Endothelial cell of umbilical vein (primary cell): ENCODE results near the gene COL6A3. TPM values are rescaled to one million over a fixed set of nuclear protein-coding genes. Genes with fewer than 3 reads are reported as not detected.

ENCODE experiments used
- BruUV-seq: library from RNA; stranded (reverse); fragments of 400-500 nt; replicated peaks from 2 replicates; lab custom pipeline; 2021; lab: Mats Ljungman, UMichigan
- CTCF ChIA-PET: fragments of 300-600, 350-600 bp; sonication (Branson Sonifier 250); formaldehyde crosslinking; loops from one replicate; lab custom pipeline; 2021; ENCODE audit warnings: antibody characterized with exemption, inconsistent platforms; lab: Charles Lee
- POLR2A ChIA-PET: fragments of 300-600, 350-600 bp; sonication (Branson Sonifier 250); formaldehyde crosslinking; loops from one replicate; lab custom pipeline; 2021; ENCODE audit warnings: antibody characterized with exemption, inconsistent platforms; lab: Charles Lee
- DNase-seq: peaks from one replicate; pipeline ENCODE4 v3.0.0-alpha.2; 2011; ENCODE audit warnings: low read depth, low spot score
- FAIRE-seq: peaks from 2 replicates; lab custom pipeline; 2011; peaks lifted over from hg19 to GRCh38; lab: Jason Lieb, UNC
- H2AFZ ChIP-seq: 2 replicates; pipeline ENCODE4 v1.6.0; 2012; ENCODE audit warnings: low read depth, low read length, control low read depth, inconsistent platforms
- H3K27ac ChIP-seq: 2 replicates; pipeline ENCODE4 v1.5.1; 2011; ENCODE audit warnings: low read depth, mild to moderate bottlenecking, control low read depth, low read length, moderate library complexity; ENCODE audit not compliant: insufficient read depth
- H3K27me3 ChIP-seq, 2 experiments: 2 replicates each; pipeline versions ENCODE4 v1.6.0 to v1.6.1; 2011; ENCODE audit warnings: low read length in 2 of 2, mixed read lengths in 1 of 2; ENCODE audit not compliant: control insufficient read depth in 2 of 2, insufficient read depth in 2 of 2
- H3K36me3 ChIP-seq, 2 experiments: 2 replicates in 1 of 2; 3 replicates in 1 of 2; pipeline ENCODE4 v1.5.1; 2011; ENCODE audit warnings: low read length in 2 of 2, mild to moderate bottlenecking in 1 of 2, moderate library complexity in 1 of 2; ENCODE audit not compliant: control insufficient read depth in 2 of 2, insufficient read depth in 2 of 2; ENCODE audit errors: extremely low read depth in 1 of 2
- H3K4me1 ChIP-seq: 3 replicates; pipeline ENCODE4 v1.5.1; 2011; ENCODE audit warnings: mild to moderate bottlenecking, low read length; ENCODE audit not compliant: control insufficient read depth, insufficient read depth; ENCODE audit errors: extremely low read depth
- H3K4me2 ChIP-seq: 2 replicates; pipeline ENCODE4 v1.6.1; 2011; ENCODE audit warnings: low read length, control low read depth, mixed read lengths; ENCODE audit not compliant: insufficient read depth
- H3K4me3 ChIP-seq, 3 experiments: fragments of 200-600 bp in 1 of 3; sonication (generic), shearing (Covaris generic) in 1 of 3; replicated peaks in 1 of 3; 2 replicates each; pipeline ENCODE4 v1.5.1; 2011 to 2016; ENCODE audit warnings: control low read depth in 3 of 3, low read length in 3 of 3, mild to moderate bottlenecking in 2 of 3, inconsistent platforms in 1 of 3, low read depth in 1 of 3, moderate library complexity in 1 of 3; ENCODE audit not compliant: insufficient read depth in 1 of 3
- H3K79me2 ChIP-seq: 2 replicates; pipeline ENCODE4 v1.6.0; 2012; ENCODE audit warnings: low read length, inconsistent platforms; ENCODE audit not compliant: control insufficient read depth, insufficient read depth
- H3K9ac ChIP-seq: replicated peaks from 2 replicates; pipeline ENCODE3; 2011; ENCODE audit warnings: low read length, control low read depth; ENCODE audit not compliant: insufficient read depth; ENCODE audit errors: extremely low read depth
- H3K9me1 ChIP-seq: replicated peaks from 3 replicates; pipeline ENCODE4 v1.6.0; 2011; ENCODE audit warnings: mild to moderate bottlenecking, low read length; ENCODE audit not compliant: control insufficient read depth, insufficient read depth; ENCODE audit errors: extremely low read depth
- H3K9me3 ChIP-seq: replicated peaks from 2 replicates; pipeline ENCODE4 v1.5.1; 2012; ENCODE audit warnings: low read length, inconsistent platforms; ENCODE audit not compliant: control insufficient read depth, insufficient read depth
- H4K20me1 ChIP-seq: replicated peaks from 2 replicates; pipeline ENCODE3; 2011; ENCODE audit warnings: mild to moderate bottlenecking, low read length; ENCODE audit not compliant: control insufficient read depth, insufficient read depth; ENCODE audit errors: extremely low read depth
- EZH2 ChIP-seq: IDR thresholded peaks from 2 replicates; pipeline ENCODE4 v1.6.1; 2012; ENCODE audit warnings: borderline replicate concordance, low read depth, mild to moderate bottlenecking, moderate library complexity, low read length, inconsistent platforms; ENCODE audit not compliant: severe bottlenecking
- FOS ChIP-seq: IDR thresholded peaks from 2 replicates; pipeline ENCODE4 v1.6.1; 2011; ENCODE audit warnings: mild to moderate bottlenecking, low read length, moderate library complexity, borderline replicate concordance; ENCODE audit not compliant: insufficient read depth
- GATA2 ChIP-seq: IDR thresholded peaks from 2 replicates; pipeline ENCODE4 v1.7.0; 2011; ENCODE audit warnings: low read depth, mild to moderate bottlenecking, moderate library complexity, mixed read lengths, low read length; ENCODE audit not compliant: insufficient read length, insufficient read depth
- JUN ChIP-seq: IDR thresholded peaks from 2 replicates; pipeline ENCODE4 v1.6.1; 2011; ENCODE audit warnings: borderline replicate concordance, low read depth; ENCODE audit not compliant: insufficient read length, insufficient read depth
- MYC ChIP-seq: IDR thresholded peaks from one replicate; pipeline ENCODE4 v1.6.1; 2011; ENCODE audit warnings: mild to moderate bottlenecking, low read depth, low read length
- POLR2A ChIP-seq: IDR thresholded peaks from 2 replicates; pipeline ENCODE4 v1.6.1; 2012; ENCODE audit warnings: low read depth, mild to moderate bottlenecking, control low read depth, low read length
- POLR2AphosphoS5 ChIP-seq: IDR thresholded peaks from 2 replicates; pipeline ENCODE4 v1.6.1; 2012; ENCODE audit warnings: low read depth, mild to moderate bottlenecking, control low read depth, low read length, moderate library complexity; ENCODE audit not compliant: insufficient read depth
- dilution Hi-C: fragments of 300-500 bp; cut with MboI; formaldehyde crosslinking; loops from one replicate; pipeline ENCODE4 v1.15.0; 2019; ENCODE audit warnings: low sequenced_read_pairs; ENCODE audit not compliant: extremely low pct_ligation_motif_present
- intact Hi-C: fragments of 100-400 bp; cut with micrococcal nuclease; formaldehyde crosslinking; loops from one replicate; pipeline ENCODE4 v1.10.0; 2022
- polyA plus RNA-seq, 4 experiments: library from polyadenylated mRNA; depleted of rRNA in 3 of 4; stranded (reverse) in 3 of 4; unstranded in 1 of 4; fragments of >200 nt; gene quantifications; 2 replicates each; pipeline versions ENCODE4 v1.2.1 to v1.2.3, GENCODE V29; 2011 to 2012; ENCODE audit warnings: missing spikeins in 1 of 4
- total RNA-seq: library from RNA; stranded (reverse); gene quantifications from 2 replicates; pipeline ENCODE4 v1.2.3, GENCODE V29; 2021
- TF ChIP-seq, protein P1 (sequence below), 2 donors: IDR thresholded peaks; 1 replicate in 1 of 2; 2 replicates in 1 of 2; pipeline ENCODE4 v1.5.1; 2011; ENCODE audit warnings: low read length in 2 of 2, mild to moderate bottlenecking in 2 of 2, moderate library complexity in 2 of 2, control low read depth in 1 of 2, inconsistent platforms in 1 of 2, low read depth in 1 of 2; ENCODE audit not compliant: insufficient read depth in 1 of 2; ENCODE audit errors: extremely low read depth in 1 of 2
- TF ChIP-seq, protein P2 (sequence below): IDR thresholded peaks from 2 replicates; pipeline ENCODE4 v1.6.1; 2011; ENCODE audit not compliant: insufficient read depth, insufficient read length

The COL6A3 gene
- total and polyA plus RNA-seq, 2 donors (not counting 3 experiments of a cell fraction or from before 2014, with no cell fraction given) = 0.03 TPM; not detected in 1

DNA sequence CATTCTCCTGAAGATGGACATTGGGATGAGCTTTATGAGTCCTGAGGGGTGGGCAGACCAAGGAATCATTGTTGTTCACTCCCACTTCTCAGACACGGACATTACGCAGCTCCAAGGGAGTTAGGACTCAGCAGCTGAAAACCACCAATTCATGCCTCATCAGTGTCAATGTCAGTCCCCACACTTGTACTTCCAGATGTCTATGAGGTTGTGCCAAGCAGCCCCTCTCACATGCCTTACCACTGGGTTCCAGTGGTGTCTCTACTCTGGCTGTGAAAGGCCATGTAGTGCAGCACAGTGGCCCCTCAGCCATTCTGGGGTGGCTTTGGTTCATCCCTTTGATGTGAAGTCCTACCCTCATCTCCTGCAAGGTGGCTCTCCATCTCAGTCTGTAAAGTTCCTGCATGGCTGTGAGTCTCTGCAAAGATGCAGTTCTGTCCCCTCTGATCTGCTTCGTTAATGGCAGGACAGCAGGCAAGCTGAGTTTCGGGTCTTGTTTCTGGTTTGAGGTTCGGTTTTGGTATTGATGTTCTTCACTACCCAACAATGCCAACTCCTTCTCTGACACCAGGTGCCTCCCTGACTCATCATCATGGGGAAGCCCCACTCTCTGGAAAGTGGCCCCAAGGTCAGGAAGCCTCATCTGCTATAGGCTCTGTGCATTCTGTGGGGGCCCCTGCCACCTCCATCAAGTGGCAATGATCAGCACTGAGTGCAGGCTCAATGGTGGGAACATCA is 14.0 kb upstream of the COL6A3 start:
- Histone ChIP-seq H3K9me1 (no peaks in the 10 kb centered on the region), H2AFZ (no peak overlapping the region), H3K27ac (no peak overlapping the region), H3K9me3 (no peaks in the 10 kb centered on the region), H3K9ac (no peak overlapping the region), H3K79me2 (no peaks in the 10 kb centered on the region), H4K20me1 (no peaks in the 10 kb centered on the region), H3K36me3 (no peaks in the 10 kb centered on the region), H3K27me3 (peaks cover 15 to 26% of the 10 kb centered on the region in 2 experiments), H3K4me1 (peaks cover 6% of the 10 kb centered on the region), H3K4me3 (no peak overlapping the region), H3K4me2 (no peak overlapping the region)
- POLR2A ChIA-PET = no interaction called here
- CTCF ChIA-PET = interaction anchor here (1.3 to 2.2 kb wide), 2 partner anchors 13 to 144 kb away, joined by 3 to 10 read pairs; no protein-coding TSS in a partner anchor
- dilution Hi-C loops = no loop called here
- BruUV-seq = no TSS peak
- TF ChIP-seq GATA2 (no peak), POLR2A (no peak), POLR2AphosphoS5 (no peak), EZH2 (no peak), MYC (no peak), JUN (no peak), FOS (no peak)
- TF ChIP-seq, protein P1, sequence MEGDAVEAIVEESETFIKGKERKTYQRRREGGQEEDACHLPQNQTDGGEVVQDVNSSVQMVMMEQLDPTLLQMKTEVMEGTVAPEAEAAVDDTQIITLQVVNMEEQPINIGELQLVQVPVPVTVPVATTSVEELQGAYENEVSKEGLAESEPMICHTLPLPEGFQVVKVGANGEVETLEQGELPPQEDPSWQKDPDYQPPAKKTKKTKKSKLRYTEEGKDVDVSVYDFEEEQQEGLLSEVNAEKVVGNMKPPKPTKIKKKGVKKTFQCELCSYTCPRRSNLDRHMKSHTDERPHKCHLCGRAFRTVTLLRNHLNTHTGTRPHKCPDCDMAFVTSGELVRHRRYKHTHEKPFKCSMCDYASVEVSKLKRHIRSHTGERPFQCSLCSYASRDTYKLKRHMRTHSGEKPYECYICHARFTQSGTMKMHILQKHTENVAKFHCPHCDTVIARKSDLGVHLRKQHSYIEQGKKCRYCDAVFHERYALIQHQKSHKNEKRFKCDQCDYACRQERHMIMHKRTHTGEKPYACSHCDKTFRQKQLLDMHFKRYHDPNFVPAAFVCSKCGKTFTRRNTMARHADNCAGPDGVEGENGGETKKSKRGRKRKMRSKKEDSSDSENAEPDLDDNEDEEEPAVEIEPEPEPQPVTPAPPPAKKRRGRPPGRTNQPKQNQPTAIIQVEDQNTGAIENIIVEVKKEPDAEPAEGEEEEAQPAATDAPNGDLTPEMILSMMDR (IDR thresholded peaks at IDR 0.05; ENCODE audit: extremely low read depth in 1 of 2, insufficient read depth in 1 of 2, low read depth in 1 of 2, low read length in 2 of 2) = no peak
- TF ChIP-seq, protein P2, sequence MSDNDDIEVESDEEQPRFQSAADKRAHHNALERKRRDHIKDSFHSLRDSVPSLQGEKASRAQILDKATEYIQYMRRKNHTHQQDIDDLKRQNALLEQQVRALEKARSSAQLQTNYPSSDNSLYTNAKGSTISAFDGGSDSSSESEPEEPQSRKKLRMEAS = no peak
- intact Hi-C loops = no loop called here
- FAIRE-seq = no peak
- DNase-seq = no peak
